Breast epithelium (tissue), 3 donors: ENCODE data around the gene DENND6A.

ENCODE experiments used
- CTCF ChIP-seq, 3 donors: fragments of 450-650 bp; IDR thresholded peaks; one replicate each; pipeline ENCODE4 v1.5.1; 2016 to 2017; ENCODE audit warnings: antibody characterized with exemption in 3 of 3, mild to moderate bottlenecking in 3 of 3, moderate library complexity in 3 of 3
- POLR2A ChIP-seq: fragments of 450-650 bp; IDR thresholded peaks from one replicate; pipeline ENCODE4 v1.6.1; 2016; ENCODE audit warnings: antibody characterized with exemption, mild to moderate bottlenecking, moderate library complexity
- POLR2AphosphoS5 ChIP-seq, 3 donors: sonication (generic); formaldehyde crosslinking; IDR thresholded peaks; one replicate each; pipeline ENCODE4 v1.6.1; 2017; ENCODE audit warnings: antibody characterized with exemption in 3 of 3

GRCh38 chr3:57692396-57693147 lies at the start of gene DENND6A:
- TF ChIP-seq POLR2A (peak; percentile 96), CTCF (IDR thresholded peaks at IDR 0.05) (peak in 1 of 3 donors; percentile 26), POLR2AphosphoS5 (IDR thresholded peaks at IDR 0.05) (peak; percentile 98 to 99 (median 98))
